Measurements from ENCODE around the gene PDE4D. TPM values are rescaled to one million over a fixed set of nuclear protein-coding genes. Genes with fewer than 3 reads are reported as not detected.
"Not testable (repeated sequence)": the region's sequence is repeated elsewhere in the genome, so short reads cannot be mapped to it uniquely, and the experiment has no call there.

The PDE4D gene
- total RNA-seq, 4 donors from 2014 or later: 15.9 to 66.3 (median 48.7) TPM

GRCh38 chr5:59420596-59420995 lies 472.9 kb downstream of the PDE4D start:
- TF ChIP-seq POLR2A (IDR thresholded peaks at IDR 0.05): no peak
- TF ChIP-seq EP300 (IDR thresholded peaks at IDR 0.05): no peak
- TF ChIP-seq CTCF (IDR thresholded peaks at IDR 0.05): no peak
- WGBS, 2 donors: 81 to 84% methylated on average over 7 of the region's 7 CpGs
- DNase-seq (ENCODE audit: low spot score in 2 of 2): no peak
- H3K9me3 ChIP-seq: no peaks in the 10 kb centered on the region
- no peaks in the 10 kb centered on the region for H3K4me1 ChIP-seq
- no peaks in the 10 kb centered on the region for H3K36me3 ChIP-seq
- H3K4me3 ChIP-seq: no peak overlapping the region
- H3K27ac ChIP-seq: no peak overlapping the region
- no peaks in the 10 kb centered on the region for H3K27me3 ChIP-seq

GRCh38 chr5:59418808-59419207 lies 474.7 kb downstream of the PDE4D start:
- H3K4me1 ChIP-seq: no peaks in the 10 kb centered on the region
- WGBS, 2 donors: 64 to 84% methylated on average over 1 of the region's 1 CpG
- H3K9me3 ChIP-seq: no peaks in the 10 kb centered on the region
- TF ChIP-seq EP300 (IDR thresholded peaks at IDR 0.05): no peak
- TF ChIP-seq CTCF (IDR thresholded peaks at IDR 0.05): no peak
- TF ChIP-seq POLR2A (IDR thresholded peaks at IDR 0.05): no peak
- no peak overlapping the region for H3K27ac ChIP-seq
- no peak overlapping the region for H3K4me3 ChIP-seq
- DNase-seq (ENCODE audit: low spot score in 2 of 2): no peak
- no peaks in the 10 kb centered on the region for H3K27me3 ChIP-seq
- H3K36me3 ChIP-seq: no peaks in the 10 kb centered on the region

DNA sequence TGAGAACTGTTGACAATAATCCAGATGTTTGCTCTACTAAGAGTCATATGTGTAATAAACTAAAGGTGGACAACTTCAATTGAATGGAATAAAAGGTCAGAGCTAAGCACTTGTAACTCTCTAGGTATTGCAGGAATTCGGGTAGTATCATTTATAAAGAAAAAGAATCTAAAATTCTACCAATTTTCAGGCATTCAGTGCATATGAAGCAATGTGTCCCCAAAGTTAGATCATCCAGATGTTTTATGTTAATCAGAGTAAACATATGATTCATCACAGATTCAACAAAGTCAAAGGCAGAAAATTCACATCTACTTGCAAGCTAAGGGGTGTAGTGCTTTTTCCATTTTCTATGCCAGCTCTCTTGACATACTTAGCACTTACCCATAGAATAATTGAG lies 477.1 kb downstream of the PDE4D start:
- Histone ChIP-seq H3K4me1 (no peaks in the 10 kb centered on the region), H3K27me3 (no peaks in the 10 kb centered on the region), H3K9me3 (no peaks in the 10 kb centered on the region), H3K4me3 (no peak overlapping the region), H3K27ac (no peak overlapping the region), H3K36me3 (no peaks in the 10 kb centered on the region)
- DNase-seq (ENCODE audit: low spot score in 2 of 2): no peak
- WGBS, 2 donors: 59 to 75% methylated on average over 1 of the region's 1 CpG
- TF ChIP-seq CTCF (IDR thresholded peaks at IDR 0.05): no peak
- TF ChIP-seq POLR2A (IDR thresholded peaks at IDR 0.05): no peak
- TF ChIP-seq EP300 (IDR thresholded peaks at IDR 0.05): no peak

DNA sequence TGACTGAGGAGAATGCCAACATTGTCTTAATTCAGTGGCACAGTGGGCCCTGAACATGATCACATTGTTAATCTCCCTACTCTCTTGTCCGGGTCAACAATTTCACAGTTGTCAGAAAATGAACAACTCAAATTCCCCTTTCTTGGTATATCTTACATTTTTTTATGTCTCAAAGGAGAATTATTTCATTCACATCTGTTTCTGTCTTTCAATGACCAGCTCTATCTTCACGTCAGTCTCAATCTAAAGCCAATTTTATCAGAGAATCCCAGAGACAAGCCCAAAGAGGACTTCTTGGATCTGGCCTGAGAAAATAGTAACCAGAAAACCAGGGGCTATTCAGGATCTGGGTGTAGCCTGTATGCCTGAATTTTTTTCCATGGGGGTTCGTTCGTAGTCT lies 477.5 kb downstream of the PDE4D start:
- 54 to 81% methylated on average over 4 of the region's 4 CpGs for WGBS, 2 donors
- H3K36me3 ChIP-seq: no peaks in the 10 kb centered on the region
- no peak for DNase-seq (ENCODE audit: low spot score in 2 of 2)
- no peaks in the 10 kb centered on the region for H3K27me3 ChIP-seq
- H3K4me3 ChIP-seq: no peak overlapping the region
- H3K27ac ChIP-seq: no peak overlapping the region
- no peaks in the 10 kb centered on the region for H3K9me3 ChIP-seq
- TF ChIP-seq POLR2A (IDR thresholded peaks at IDR 0.05) (no peak), CTCF (IDR thresholded peaks at IDR 0.05) (no peak), EP300 (IDR thresholded peaks at IDR 0.05) (no peak)
- no peaks in the 10 kb centered on the region for H3K4me1 ChIP-seq

DNA sequence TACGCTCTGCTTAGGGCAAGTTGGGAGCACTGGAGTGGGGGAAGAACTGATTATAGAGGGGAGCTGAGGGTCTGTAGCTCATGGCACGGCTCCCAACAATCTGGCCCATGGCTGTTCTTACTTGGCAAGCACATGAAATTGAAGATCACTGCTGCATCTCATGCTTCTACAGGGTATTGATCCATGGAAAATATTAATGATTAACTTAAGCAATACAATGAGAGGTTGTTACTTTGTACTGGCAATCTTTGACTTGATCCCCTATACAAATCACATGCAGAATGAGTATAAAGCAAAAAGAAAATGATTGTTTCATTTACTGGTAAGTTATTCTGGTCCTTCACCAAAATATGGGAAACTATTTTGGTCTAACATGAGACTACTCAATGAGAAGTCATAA lies 481.1 kb downstream of the PDE4D start:
- no peak overlapping the region for H3K27ac ChIP-seq
- H3K27me3 ChIP-seq: no peaks in the 10 kb centered on the region
- 85 to 91% methylated on average over 2 of the region's 2 CpGs for WGBS, 2 donors
- peaks cover 0 to 13% (median 0%) of the 10 kb centered on the region in 4 donors for H3K9me3 ChIP-seq
- no peaks in the 10 kb centered on the region for H3K4me1 ChIP-seq
- H3K4me3 ChIP-seq: no peak overlapping the region
- H3K36me3 ChIP-seq: peaks cover 0 to 9% (median 0%) of the 10 kb centered on the region in 3 donors
- DNase-seq (ENCODE audit: low spot score in 2 of 2): no peak
- TF ChIP-seq POLR2A (IDR thresholded peaks at IDR 0.05): no peak
- TF ChIP-seq EP300 (IDR thresholded peaks at IDR 0.05): no peak
- TF ChIP-seq CTCF (IDR thresholded peaks at IDR 0.05): no peak

- not testable (repeated sequence) for H3K36me3 ChIP-seq, H3K27me3 ChIP-seq
- 92 to 99% methylated on average over 3 of the region's 3 CpGs for WGBS, 2 donors
Observed at GRCh38 chr5:59408997-59409396, 484.5 kb downstream of the PDE4D start.

More at GRCh38 chr5:59408997-59409396, 484.5 kb downstream of the PDE4D start:
- peaks cover 0 to 32% (median 1%) of the 10 kb centered on the region in 4 donors for H3K9me3 ChIP-seq
- H3K4me3 ChIP-seq; H3K27ac ChIP-seq; DNase-seq (ENCODE audit: low spot score in 2 of 2); H3K4me1 ChIP-seq: not testable (repeated sequence)

All from tibial nerve (tissue), 4 donors.